Activated naive CD8-positive, alpha-beta T cell treated with anti-CD3 and anti-CD28 coated beads for 36 hours (primary cell): ENCODE results near the gene PCDHGA9. TPM values are rescaled to one million over a fixed set of nuclear protein-coding genes. Genes with fewer than 3 reads are reported as not detected.

ENCODE experiments used
- DNase-seq: peaks from one replicate; pipeline ENCODE4 v3.0.0; 2021
- H3K27ac Mint-ChIP-seq: one replicate; pipeline ENCODE4 v1.8.0; 2022; ENCODE audit warnings: mild to moderate bottlenecking, moderate library complexity, mixed read lengths
- H3K27me3 Mint-ChIP-seq: one replicate; pipeline ENCODE4 v1.8.0; 2022; ENCODE audit warnings: mild to moderate bottlenecking, mixed read lengths
- H3K36me3 Mint-ChIP-seq: one replicate; pipeline ENCODE4 v1.8.0; 2021; ENCODE audit warnings: mild to moderate bottlenecking, mixed read lengths
- H3K4me1 Mint-ChIP-seq: one replicate; pipeline ENCODE4 v1.8.0; 2021; ENCODE audit warnings: mixed read lengths
- H3K4me3 Mint-ChIP-seq: one replicate; pipeline ENCODE4 v1.8.0; 2022; ENCODE audit warnings: mild to moderate bottlenecking, moderate library complexity, mixed read lengths
- H3K9me3 Mint-ChIP-seq: one replicate; pipeline ENCODE4 v1.8.0; 2022; ENCODE audit warnings: mixed read lengths
- total RNA-seq, 2 experiments: library from RNA; stranded (reverse); gene quantifications; one replicate each; pipeline ENCODE4 v1.2.3, GENCODE V29; 2021

The PCDHGA9 gene
- total RNA-seq, 2 experiments from 2014 or later = not detected

GRCh38 chr5:141441571-141442170 is 39.1 kb downstream of the PCDHGA9 start:
- Mint-ChIP-seq H3K9me3 (peaks cover 10% of the 10 kb centered on the region), H3K4me1 (no peaks in the 10 kb centered on the region), H3K27ac (no peak overlapping the region), H3K4me3 (no peak overlapping the region), H3K36me3 (no peaks in the 10 kb centered on the region), H3K27me3 (peaks cover 23% of the 10 kb centered on the region)
- no peak for DNase-seq

Other genes with a start within 250 kb of the PCDHGA9 start
- not detected for gene PCDHB7, start 230.1 kb upstream of the PCDHGA9 start, total RNA-seq
- not detected for gene PCDHB8, start 225.0 kb upstream of the PCDHGA9 start, total RNA-seq
- gene PCDHB16, start 220.4 kb upstream of the PCDHGA9 start, total RNA-seq = not detected
- not detected for gene PCDHB9, start 215.6 kb upstream of the PCDHGA9 start, total RNA-seq
- not detected for gene PCDHB10, start 210.4 kb upstream of the PCDHGA9 start, total RNA-seq
- gene PCDHB11, start 203.2 kb upstream of the PCDHGA9 start, total RNA-seq = not detected
- not detected for gene PCDHB12, start 194.1 kb upstream of the PCDHGA9 start, total RNA-seq
- gene PCDHB13, start 188.9 kb upstream of the PCDHGA9 start, total RNA-seq = not detected
- gene PCDHB14, start 179.4 kb upstream of the PCDHGA9 start, total RNA-seq = not detected
- not detected for gene PCDHB15, start 157.4 kb upstream of the PCDHGA9 start, total RNA-seq
- gene SLC25A2, start 98.7 kb upstream of the PCDHGA9 start, total RNA-seq = under 1 TPM in 1 of 2 experiments, not detected in 1; 0.21 TPM
- 10 to 100 TPM; 60.4 to 60.5 TPM for gene TAF7, start 82.0 kb upstream of the PCDHGA9 start, total RNA-seq
- not detected for gene PCDHGA1, start 72.3 kb upstream of the PCDHGA9 start, total RNA-seq
- not detected for gene PCDHGA2, start 64.0 kb upstream of the PCDHGA9 start, total RNA-seq
- not detected for gene PCDHGA3, start 58.9 kb upstream of the PCDHGA9 start, total RNA-seq
- gene PCDHGB1, start 52.7 kb upstream of the PCDHGA9 start, total RNA-seq = not detected
- under 1 TPM in 1 of 2 experiments, not detected in 1; 0.12 TPM for gene PCDHGA4, start 47.8 kb upstream of the PCDHGA9 start, total RNA-seq
- under 1 TPM in 1 of 2 experiments, not detected in 1; 0.10 TPM for gene PCDHGB2, start 42.8 kb upstream of the PCDHGA9 start, total RNA-seq
- under 1 TPM in 1 of 2 experiments, not detected in 1; 0.06 TPM for gene PCDHGA5, start 38.6 kb upstream of the PCDHGA9 start, total RNA-seq
- not detected for gene PCDHGB3, start 32.5 kb upstream of the PCDHGA9 start, total RNA-seq
- gene PCDHGA6, start 28.9 kb upstream of the PCDHGA9 start, total RNA-seq = under 1 TPM; 0.08 TPM
- not detected for gene PCDHGA7, start 20.0 kb upstream of the PCDHGA9 start, total RNA-seq
- not detected for gene PCDHGB4, start 15.1 kb upstream of the PCDHGA9 start, total RNA-seq
- not detected for gene PCDHGA8, start 10.1 kb upstream of the PCDHGA9 start, total RNA-seq
- gene PCDHGB5, start 4.8 kb upstream of the PCDHGA9 start, total RNA-seq = under 1 TPM; 0.16 to 0.26 TPM
- gene PCDHGB6, start 5.2 kb downstream of the PCDHGA9 start, total RNA-seq = not detected
- under 1 TPM in 1 of 2 experiments, not detected in 1; 0.06 TPM for gene PCDHGA10, start 10.2 kb downstream of the PCDHGA9 start, total RNA-seq
- not detected for gene PCDHGB7, start 14.9 kb downstream of the PCDHGA9 start, total RNA-seq
- under 1 TPM in 1 of 2 experiments, not detected in 1; 0.06 TPM for gene PCDHGA11, start 18.3 kb downstream of the PCDHGA9 start, total RNA-seq
- under 1 TPM in 1 of 2 experiments, not detected in 1; 0.08 TPM for gene PCDHGA12, start 27.7 kb downstream of the PCDHGA9 start, total RNA-seq
- gene PCDHGC3, start 73.2 kb downstream of the PCDHGA9 start, total RNA-seq = under 1 TPM in 1 of 2 experiments, not detected in 1; 0.33 TPM
- gene PCDHGC4, start 82.3 kb downstream of the PCDHGA9 start, total RNA-seq = not detected
- gene PCDHGC5, start 86.3 kb downstream of the PCDHGA9 start, total RNA-seq = not detected
- 100 to 1,000 TPM; 214 to 220 TPM for gene DIAPH1, start 216.2 kb downstream of the PCDHGA9 start, total RNA-seq
- 10 to 100 TPM; 83.4 to 84.6 TPM for gene HDAC3, start 234.1 kb downstream of the PCDHGA9 start, total RNA-seq
- 10 to 100 TPM; 26.8 to 27.3 TPM for gene RELL2, start 234.2 kb downstream of the PCDHGA9 start, total RNA-seq
- gene FCHSD1, start 248.6 kb downstream of the PCDHGA9 start, total RNA-seq = 10 to 100 TPM; 22.4 to 24.8 TPM